Activated CD4-positive, alpha-beta T cell treated with anti-CD3 and anti-CD28 coated beads, Interleukin-2, amount 10 ng/mL, durations not matched to agents 24 days and 14 days (primary cell): ENCODE data around the gene PSMD8. TPM values are rescaled to one million over a fixed set of nuclear protein-coding genes. Genes with fewer than 3 reads are reported as not detected.

Experiments used
- total RNA-seq: library from RNA; stranded (reverse); gene quantifications from 2 replicates; pipeline ENCODE4 v1.2.3, GENCODE V29; 2022

The PSMD8 gene
- total RNA-seq, 1 donor from 2014 or later: 314 TPM

Other genes with a start within 250 kb of the PSMD8 start
- gene DPF1, start 150.3 kb upstream of the PSMD8 start, total RNA-seq: 1.8 and 2.0 TPM in 2 replicates
- 60.3 and 61.1 TPM in 2 replicates for gene PPP1R14A, start 118.2 kb upstream of the PSMD8 start, total RNA-seq
- 69.6 and 70.7 TPM in 2 replicates for gene SPINT2, start 110.0 kb upstream of the PSMD8 start, total RNA-seq
- gene C19orf33, start 70.3 kb upstream of the PSMD8 start, total RNA-seq: 0.52 TPM in 1 of 2 replicates, not detected in the other
- 83.4 and 84.7 TPM in 2 replicates for gene YIF1B, start 58.6 kb upstream of the PSMD8 start, total RNA-seq
- 18.7 and 20.1 TPM in 2 replicates for gene KCNK6, start 54.7 kb upstream of the PSMD8 start, total RNA-seq
- gene CATSPERG, start 38.7 kb upstream of the PSMD8 start, total RNA-seq: 3.4 and 3.7 TPM in 2 replicates
- 0.47 and 1.0 TPM in 2 replicates for gene GGN, start 13.5 kb downstream of the PSMD8 start, total RNA-seq
- gene SPRED3, start 14.1 kb downstream of the PSMD8 start, total RNA-seq: 2.9 and 3.0 TPM in 2 replicates
- 25.3 and 30.4 TPM in 2 replicates for gene FAM98C, start 28.5 kb downstream of the PSMD8 start, total RNA-seq
- gene RASGRP4, start 51.6 kb downstream of the PSMD8 start, total RNA-seq: 2.1 and 2.2 TPM in 2 replicates
- 3.6 and 4.0 TPM in 2 replicates for gene RYR1, start 59.1 kb downstream of the PSMD8 start, total RNA-seq
- 156 and 172 TPM in 2 replicates for gene MAP4K1, start 243.4 kb downstream of the PSMD8 start, total RNA-seq
- 321 and 322 TPM in 2 replicates for gene EIF3K, start 244.6 kb downstream of the PSMD8 start, total RNA-seq